ENCODE measurements around the gene ENTHD1. TPM values are rescaled to one million over a fixed set of nuclear protein-coding genes. Genes with fewer than 3 reads are reported as not detected.
A peak's percentile ranks its signal among the peaks of the same experiment; 100 is the strongest.

ENTHD1 gene
- total RNA-seq, 1 donor from 2014 or later, result not detected

DNA sequence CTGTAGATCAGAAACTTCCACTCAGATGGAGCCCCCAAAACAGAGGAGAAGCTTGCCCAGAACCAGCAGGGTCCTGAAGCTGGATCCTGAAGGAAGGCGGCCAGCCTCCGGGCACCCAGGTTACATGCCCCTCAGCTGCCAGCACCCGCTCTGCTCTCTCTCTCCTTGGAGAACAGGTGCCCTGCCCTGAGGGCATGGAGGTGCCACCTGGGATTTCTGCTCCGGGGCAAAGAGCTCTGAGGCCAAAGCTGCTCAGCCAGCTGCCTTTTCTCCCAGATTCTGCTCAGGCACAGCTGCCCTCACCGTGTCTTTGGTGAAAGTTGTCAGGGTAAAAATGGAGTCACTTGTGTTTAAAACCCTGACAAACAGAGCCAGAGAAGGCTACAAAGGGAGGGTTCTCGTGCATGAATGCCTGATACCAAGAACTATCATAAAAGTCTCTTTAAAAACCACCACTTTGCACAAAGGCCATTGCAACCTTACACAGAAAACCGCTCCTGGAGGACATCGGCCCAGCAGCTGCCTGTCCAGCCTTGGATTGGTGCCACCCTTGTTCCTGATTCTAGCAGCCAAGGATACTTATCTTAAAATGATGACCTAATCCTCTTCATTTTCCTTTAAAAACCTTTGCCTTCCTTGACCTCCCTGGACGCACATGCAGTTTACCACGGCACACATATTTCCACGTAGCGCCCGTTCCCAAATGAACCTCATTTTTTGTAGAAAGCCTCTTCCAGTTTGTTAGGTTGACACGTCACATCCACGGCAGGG, 183.0 kb downstream of the ENTHD1 start:
- TF ChIP-seq, protein P1, sequence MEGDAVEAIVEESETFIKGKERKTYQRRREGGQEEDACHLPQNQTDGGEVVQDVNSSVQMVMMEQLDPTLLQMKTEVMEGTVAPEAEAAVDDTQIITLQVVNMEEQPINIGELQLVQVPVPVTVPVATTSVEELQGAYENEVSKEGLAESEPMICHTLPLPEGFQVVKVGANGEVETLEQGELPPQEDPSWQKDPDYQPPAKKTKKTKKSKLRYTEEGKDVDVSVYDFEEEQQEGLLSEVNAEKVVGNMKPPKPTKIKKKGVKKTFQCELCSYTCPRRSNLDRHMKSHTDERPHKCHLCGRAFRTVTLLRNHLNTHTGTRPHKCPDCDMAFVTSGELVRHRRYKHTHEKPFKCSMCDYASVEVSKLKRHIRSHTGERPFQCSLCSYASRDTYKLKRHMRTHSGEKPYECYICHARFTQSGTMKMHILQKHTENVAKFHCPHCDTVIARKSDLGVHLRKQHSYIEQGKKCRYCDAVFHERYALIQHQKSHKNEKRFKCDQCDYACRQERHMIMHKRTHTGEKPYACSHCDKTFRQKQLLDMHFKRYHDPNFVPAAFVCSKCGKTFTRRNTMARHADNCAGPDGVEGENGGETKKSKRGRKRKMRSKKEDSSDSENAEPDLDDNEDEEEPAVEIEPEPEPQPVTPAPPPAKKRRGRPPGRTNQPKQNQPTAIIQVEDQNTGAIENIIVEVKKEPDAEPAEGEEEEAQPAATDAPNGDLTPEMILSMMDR (IDR thresholded peaks at IDR 0.05; ENCODE audit: unreplicated experiment), result no peak
- H3K9me3 Mint-ChIP-seq, result no peaks in the 10 kb centered on the region
- H3K27ac Mint-ChIP-seq, result no peak overlapping the region
- H3K4me1 Mint-ChIP-seq, result peaks cover 24% of the 10 kb centered on the region
- no peak for DNase-seq (ENCODE audit: low spot score in 2 of 2, unreplicated experiment in 2 of 2)
- H3K36me3 Mint-ChIP-seq, result no peaks in the 10 kb centered on the region
- no peak overlapping the region for H3K4me3 Mint-ChIP-seq
- peaks cover 45% of the 10 kb centered on the region for H3K27me3 Mint-ChIP-seq (ENCODE audit: low read depth)

DNA sequence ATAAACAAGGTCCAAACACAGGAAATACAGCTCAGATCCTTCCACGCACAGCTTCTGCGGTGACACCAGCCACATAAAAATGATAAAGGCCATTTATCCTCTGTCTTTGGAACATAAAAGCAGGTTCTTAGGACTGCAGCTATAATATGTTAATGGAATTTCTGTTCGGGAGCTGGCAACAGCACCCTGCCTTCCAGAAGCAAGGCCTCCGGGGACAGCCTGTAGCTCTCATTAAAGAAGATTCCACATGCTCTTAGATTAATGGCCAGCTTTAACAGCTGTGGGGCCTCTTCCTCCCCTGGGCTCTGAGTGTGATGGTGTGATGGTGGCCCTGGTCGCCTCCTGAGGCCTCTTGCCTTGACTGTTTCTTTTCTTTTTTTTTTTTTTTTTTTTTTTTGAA, 185.7 kb downstream of the ENTHD1 start:
- Mint-ChIP-seq H3K4me1 (peaks cover 32% of the 10 kb centered on the region), H3K9me3 (no peaks in the 10 kb centered on the region), H3K36me3 (no peaks in the 10 kb centered on the region), H3K27ac (no peak overlapping the region), H3K4me3 (no peak overlapping the region), H3K27me3 (ENCODE audit: low read depth) (peaks cover 43% of the 10 kb centered on the region)
- DNase-seq (ENCODE audit: low spot score in 2 of 2, unreplicated experiment in 2 of 2), result no peak
- TF ChIP-seq, protein P1 (IDR thresholded peaks at IDR 0.05; ENCODE audit: unreplicated experiment), result no peak

DNA sequence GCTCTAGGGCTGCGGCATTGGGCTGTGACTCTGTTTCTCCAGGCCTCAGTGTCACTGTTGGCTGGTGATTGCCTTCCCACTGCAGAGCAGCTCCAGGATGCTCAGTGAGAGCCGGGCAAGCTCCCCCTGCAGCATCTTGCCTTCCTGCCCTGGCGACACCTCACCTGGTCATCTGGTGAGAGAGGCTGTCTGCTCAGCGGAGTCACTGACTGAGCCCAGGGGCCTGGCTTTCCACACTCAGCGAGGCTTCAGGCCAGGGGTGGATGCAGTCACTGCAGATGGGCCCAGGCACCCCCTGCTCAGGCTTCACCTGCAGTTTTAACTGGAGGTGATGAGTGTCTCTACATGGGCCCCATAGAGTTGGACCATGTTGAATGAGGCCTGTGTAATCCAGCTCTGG, 186.2 kb downstream of the ENTHD1 start:
- no peak overlapping the region for H3K4me3 Mint-ChIP-seq
- no peaks in the 10 kb centered on the region for H3K36me3 Mint-ChIP-seq
- no peak overlapping the region for H3K27ac Mint-ChIP-seq
- no peak for DNase-seq (ENCODE audit: low spot score in 2 of 2, unreplicated experiment in 2 of 2)
- no peaks in the 10 kb centered on the region for H3K9me3 Mint-ChIP-seq
- peaks cover 39% of the 10 kb centered on the region for H3K27me3 Mint-ChIP-seq (ENCODE audit: low read depth)
- H3K4me1 Mint-ChIP-seq, result peaks cover 31% of the 10 kb centered on the region
- TF ChIP-seq, protein P1 (IDR thresholded peaks at IDR 0.05; ENCODE audit: unreplicated experiment), result no peak

DNA sequence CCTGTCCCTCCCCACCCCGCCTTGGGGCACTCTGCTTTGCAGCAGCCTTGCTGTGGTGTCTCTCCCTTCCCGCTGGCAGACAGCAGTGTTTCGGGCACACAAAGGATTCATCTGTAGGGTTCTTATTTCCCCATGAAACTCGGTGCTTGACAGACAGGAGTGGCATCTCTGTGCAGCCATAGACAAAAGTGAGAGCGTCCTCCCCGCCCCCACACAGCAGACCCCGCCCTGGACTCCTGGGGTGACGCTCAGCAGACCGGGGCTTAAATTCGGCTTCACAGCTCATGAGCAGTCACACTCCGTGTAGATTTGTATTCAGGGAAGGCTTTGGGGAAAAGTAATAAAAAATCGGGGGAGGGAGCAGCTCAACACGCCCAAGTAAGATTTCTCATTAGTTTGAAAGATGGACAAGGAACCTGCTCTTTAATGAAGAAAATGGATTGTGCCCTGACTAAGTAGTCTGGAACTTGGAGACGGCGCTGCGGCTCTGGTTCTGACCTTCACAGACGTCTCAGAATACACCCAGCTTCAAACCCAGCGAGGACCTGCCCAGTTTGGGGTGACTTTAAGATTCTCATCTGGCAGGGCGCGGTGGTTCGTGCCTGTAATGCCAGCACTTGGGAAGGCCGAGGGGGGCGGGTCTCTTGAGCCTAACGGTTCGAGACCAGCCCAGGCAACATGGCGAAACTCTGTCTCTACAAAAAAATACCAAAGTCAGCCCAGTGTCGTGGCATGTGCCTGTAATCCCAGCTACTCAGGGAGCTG, 187.0 kb downstream of the ENTHD1 start:
- Mint-ChIP-seq H3K4me3 (no peak overlapping the region), H3K4me1 (peaks cover 31% of the 10 kb centered on the region), H3K36me3 (no peaks in the 10 kb centered on the region), H3K27me3 (ENCODE audit: low read depth) (peaks cover 36% of the 10 kb centered on the region), H3K27ac (peak overlapping the region; percentile 43), H3K9me3 (no peaks in the 10 kb centered on the region)
- no peak for DNase-seq (ENCODE audit: low spot score in 2 of 2, unreplicated experiment in 2 of 2)
- TF ChIP-seq, protein P1 (IDR thresholded peaks at IDR 0.05; ENCODE audit: unreplicated experiment), result no peak

DNA sequence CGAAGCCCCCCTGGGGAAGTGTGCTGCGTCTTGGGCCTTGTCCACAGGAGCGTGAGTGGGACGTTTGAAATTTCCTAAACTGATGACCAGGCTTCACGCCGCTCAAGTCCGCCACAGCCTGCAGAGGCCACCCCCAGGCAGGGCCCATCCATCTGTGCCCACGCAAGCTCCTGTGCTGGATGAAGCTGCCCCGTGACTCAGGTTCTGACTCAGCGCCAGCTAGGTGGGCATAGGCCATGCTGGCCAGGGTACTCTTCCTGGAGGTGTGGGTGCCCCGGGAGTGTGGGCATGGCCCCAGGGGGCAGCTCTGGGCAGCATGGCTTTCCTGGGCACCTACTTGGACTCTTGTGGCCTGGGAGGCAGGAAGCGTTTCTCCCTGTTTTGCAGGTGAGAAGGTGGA, 188.2 kb downstream of the ENTHD1 start:
- Mint-ChIP-seq H3K27me3 (ENCODE audit: low read depth) (peaks cover 30% of the 10 kb centered on the region), H3K36me3 (no peaks in the 10 kb centered on the region), H3K4me3 (no peak overlapping the region), H3K27ac (no peak overlapping the region), H3K9me3 (no peaks in the 10 kb centered on the region), H3K4me1 (peaks cover 36% of the 10 kb centered on the region)
- TF ChIP-seq, protein P1 (IDR thresholded peaks at IDR 0.05; ENCODE audit: unreplicated experiment), result no peak
- DNase-seq (ENCODE audit: low spot score in 2 of 2, unreplicated experiment in 2 of 2), result no peak
